OCI-LY3 (cell line): ENCODE results near the gene DMWD.

ENCODE experiments used
- CTCF ChIP-seq: fragments of 200-600, 300-600 bp; sonication (generic); IDR thresholded peaks from 2 replicates; pipeline ENCODE4 v1.5.1; 2014; ENCODE audit warnings: antibody characterized with exemption, low read length, low read depth
- EZH2phosphoT487 ChIP-seq: fragments of 200-600 bp; shearing (Covaris generic); IDR thresholded peaks from 2 replicates; pipeline ENCODE4 v1.6.1; 2018; ENCODE audit warnings: antibody characterized with exemption, mixed run types, low read depth

- TF ChIP-seq CTCF (no peak), EZH2phosphoT487 (no peak)
Measured at GRCh38 chr19:45822716-45823115, 30.1 kb upstream of the DMWD start.
